Muscle layer of colon (tissue), 2 donors: ENCODE measurements around the gene FGFR1OP2.
"Not testable (repeated sequence)": the region's sequence is repeated elsewhere in the genome, so short reads cannot be mapped to it uniquely, and the experiment has no call there.

ENCODE experiments used
- H3K27ac ChIP-seq: one replicate; pipeline ENCODE4 v1.7.0; 2013; ENCODE audit warnings: low read depth, mild to moderate bottlenecking, low read length, moderate library complexity
- H3K27me3 ChIP-seq, 2 donors: one replicate each; pipeline ENCODE4 v1.7.0; 2013; ENCODE audit warnings: low read length in 2 of 2, mild to moderate bottlenecking in 2 of 2; ENCODE audit not compliant: insufficient read depth in 2 of 2, control insufficient read depth in 1 of 2
- H3K36me3 ChIP-seq: one replicate; pipeline ENCODE4 v1.7.0; 2013; ENCODE audit warnings: mild to moderate bottlenecking, low read length; ENCODE audit not compliant: insufficient read depth
- H3K4me1 ChIP-seq: one replicate; pipeline ENCODE4 v1.7.0; 2013; ENCODE audit warnings: mild to moderate bottlenecking, low read length; ENCODE audit not compliant: insufficient read depth
- H3K4me3 ChIP-seq, 2 donors: one replicate each; pipeline ENCODE4 v1.7.0; 2013; ENCODE audit warnings: low read length in 2 of 2, low read depth in 1 of 2, mild to moderate bottlenecking in 1 of 2, moderate library complexity in 1 of 2
- H3K9ac ChIP-seq: one replicate; pipeline ENCODE4 v1.7.0; 2013; ENCODE audit warnings: low read length
- H3K9me3 ChIP-seq: one replicate; pipeline ENCODE4 v1.7.0; 2013; ENCODE audit warnings: mild to moderate bottlenecking, low read length
- donor health status: abdominal sarcoma.
- donor health status: Adenocarcinoma of cecum.

The FGFR1OP2 gene

GRCh38 chr12:26937863-26938700, at the start of gene FGFR1OP2, which contains the start of gene INTS13:
TSS of gene FGFR1OP2 (plus strand) at chr12:26938470. CDS start at chr12:26954159, 15,689 bp downstream.
TSS of gene INTS13 (minus strand) at chr12:26937981. CDS start at chr12:26936803, 1,178 bp downstream.
- Histone ChIP-seq H3K36me3 (no peaks in the 10 kb centered on the region), H3K4me3 (peak within 1 kb of the TSS; percentile 68 to 92), H3K9ac (peak within 1 kb of the TSS; percentile 62), H3K27ac (peak within 1 kb of the TSS; percentile 99), H3K27me3 (no peaks in the 10 kb centered on the region), H3K9me3 (no peaks in the 10 kb centered on the region), H3K4me1 (peaks cover 21% of the 10 kb centered on the region)

- Histone ChIP-seq H3K36me3 (no peaks in the 10 kb centered on the region), H3K4me3 (no peak overlapping the region), H3K27me3 (no peaks in the 10 kb centered on the region), H3K27ac (no peak overlapping the region), H3K9ac (no peak overlapping the region), H3K4me1 (no peaks in the 10 kb centered on the region), H3K9me3 (no peaks in the 10 kb centered on the region)
These were observed 47.5 kb upstream of the FGFR1OP2 start for GRCh38 chr12:26890784-26891183.

GRCh38 chr12:26891704-26892103, 46.6 kb upstream of the FGFR1OP2 start:
- Histone ChIP-seq H3K27me3 (no peaks in the 10 kb centered on the region), H3K9ac (no peak overlapping the region), H3K4me1 (no peaks in the 10 kb centered on the region), H3K4me3 (no peak overlapping the region), H3K36me3 (no peaks in the 10 kb centered on the region), H3K9me3 (no peaks in the 10 kb centered on the region), H3K27ac (no peak overlapping the region)

- no peaks in the 10 kb centered on the region for H3K36me3 ChIP-seq
- H3K9ac ChIP-seq = no peak overlapping the region
- H3K4me3 ChIP-seq = no peak overlapping the region
- H3K9me3 ChIP-seq = no peaks in the 10 kb centered on the region
- H3K27ac ChIP-seq = no peak overlapping the region
- no peaks in the 10 kb centered on the region for H3K27me3 ChIP-seq
- H3K4me1 ChIP-seq = no peaks in the 10 kb centered on the region
These were observed 42.6 kb upstream of the FGFR1OP2 start for GRCh38 chr12:26895672-26896071.

- Histone ChIP-seq H3K9me3 (no peaks in the 10 kb centered on the region), H3K27me3 (no peaks in the 10 kb centered on the region), H3K4me3 (no peak overlapping the region), H3K4me1 (no peaks in the 10 kb centered on the region), H3K27ac (no peak overlapping the region), H3K9ac (no peak overlapping the region), H3K36me3 (no peaks in the 10 kb centered on the region)
These were observed 41.4 kb upstream of the FGFR1OP2 start for GRCh38 chr12:26896913-26897312.

GRCh38 chr12:26903396-26903795, 34.9 kb upstream of the FGFR1OP2 start:
- not testable (repeated sequence) for H3K9ac ChIP-seq, H3K4me3 ChIP-seq, H3K27ac ChIP-seq, H3K27me3 ChIP-seq, H3K9me3 ChIP-seq, H3K4me1 ChIP-seq
- H3K36me3 ChIP-seq = peaks cover 14% of the 10 kb centered on the region

GRCh38 chr12:26906024-26906423, 32.2 kb upstream of the FGFR1OP2 start:
- H3K27ac ChIP-seq = no peak overlapping the region
- no peaks in the 10 kb centered on the region for H3K4me1 ChIP-seq
- H3K27me3 ChIP-seq = no peaks in the 10 kb centered on the region
- H3K36me3 ChIP-seq = peaks cover 26% of the 10 kb centered on the region
- no peaks in the 10 kb centered on the region for H3K9me3 ChIP-seq
- no peak overlapping the region for H3K4me3 ChIP-seq
- H3K9ac ChIP-seq = no peak overlapping the region

GRCh38 chr12:26906704-26907103, 31.6 kb upstream of the FGFR1OP2 start:
- Histone ChIP-seq H3K27ac (no peak overlapping the region), H3K27me3 (no peaks in the 10 kb centered on the region), H3K9me3 (no peaks in the 10 kb centered on the region), H3K4me3 (no peak overlapping the region), H3K4me1 (no peaks in the 10 kb centered on the region), H3K36me3 (peaks cover 30% of the 10 kb centered on the region), H3K9ac (no peak overlapping the region)

- Histone ChIP-seq H3K9me3 (no peaks in the 10 kb centered on the region), H3K4me3 (no peak overlapping the region), H3K9ac (no peak overlapping the region), H3K36me3 (peaks cover 15% of the 10 kb centered on the region), H3K27ac (no peak overlapping the region), H3K27me3 (no peaks in the 10 kb centered on the region), H3K4me1 (no peaks in the 10 kb centered on the region)
These were observed 19.7 kb upstream of the FGFR1OP2 start for GRCh38 chr12:26918321-26919215.

GRCh38 chr12:26919216-26919555, 19.1 kb upstream of the FGFR1OP2 start:
- H3K27me3 ChIP-seq = no peaks in the 10 kb centered on the region
- no peak overlapping the region for H3K9ac ChIP-seq
- H3K9me3 ChIP-seq = no peaks in the 10 kb centered on the region
- H3K4me3 ChIP-seq = no peak overlapping the region
- H3K4me1 ChIP-seq = no peaks in the 10 kb centered on the region
- H3K27ac ChIP-seq = no peak overlapping the region
- H3K36me3 ChIP-seq = peaks cover 12% of the 10 kb centered on the region

- Histone ChIP-seq H3K4me3 (no peak overlapping the region), H3K4me1 (no peaks in the 10 kb centered on the region), H3K27me3 (no peaks in the 10 kb centered on the region), H3K36me3 (peaks cover 25% of the 10 kb centered on the region), H3K9me3 (no peaks in the 10 kb centered on the region), H3K9ac (no peak overlapping the region), H3K27ac (no peak overlapping the region)
These were observed 16.4 kb upstream of the FGFR1OP2 start for GRCh38 chr12:26921886-26922285.
